Measurements from ENCODE around the gene MED13L.
A peak's percentile ranks its signal among the peaks of the same experiment; 100 is the strongest.

MED13L gene

DNA sequence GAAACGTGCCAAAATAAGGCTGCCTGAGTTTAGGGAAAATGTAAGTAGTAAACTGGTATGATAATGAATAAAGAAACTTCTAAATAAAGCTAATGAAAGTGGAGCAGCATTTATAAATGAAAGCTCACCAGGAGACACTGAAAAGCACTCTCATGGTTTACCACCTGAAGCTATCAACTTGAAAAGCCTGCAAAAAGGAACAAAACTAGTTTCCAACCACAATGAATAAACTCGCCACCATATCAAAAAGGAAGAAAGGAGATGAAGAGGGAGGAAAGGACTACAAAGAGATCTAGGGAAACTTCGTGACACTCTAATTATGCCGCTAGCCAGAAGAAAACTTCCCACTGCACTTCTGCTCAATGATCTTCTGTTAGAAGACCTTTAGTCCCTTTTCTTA, 66.7 kb downstream of the MED13L start:
- no peak for DNase-seq (ENCODE audit: low read depth)

DNA sequence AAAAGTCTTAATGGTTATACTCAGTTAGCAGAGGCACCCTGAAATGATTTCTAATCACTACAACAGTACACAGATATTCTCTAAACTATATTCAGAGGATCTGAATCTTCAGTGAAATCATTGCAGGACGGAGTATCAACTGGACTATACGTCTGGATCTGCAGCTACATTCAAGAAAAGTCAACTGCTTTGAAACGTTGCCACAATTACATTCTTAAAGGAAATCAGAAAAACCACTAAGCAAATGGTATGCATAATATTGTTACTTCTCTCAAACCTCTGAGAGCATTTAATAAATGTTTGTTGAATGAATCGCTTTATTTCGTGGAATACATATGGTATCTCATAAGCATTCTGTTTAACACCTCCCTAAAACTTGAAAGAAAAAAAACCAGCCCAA, 67.4 kb downstream of the MED13L start:
- DNase-seq (ENCODE audit: low read depth) = peak; percentile 52

DNA sequence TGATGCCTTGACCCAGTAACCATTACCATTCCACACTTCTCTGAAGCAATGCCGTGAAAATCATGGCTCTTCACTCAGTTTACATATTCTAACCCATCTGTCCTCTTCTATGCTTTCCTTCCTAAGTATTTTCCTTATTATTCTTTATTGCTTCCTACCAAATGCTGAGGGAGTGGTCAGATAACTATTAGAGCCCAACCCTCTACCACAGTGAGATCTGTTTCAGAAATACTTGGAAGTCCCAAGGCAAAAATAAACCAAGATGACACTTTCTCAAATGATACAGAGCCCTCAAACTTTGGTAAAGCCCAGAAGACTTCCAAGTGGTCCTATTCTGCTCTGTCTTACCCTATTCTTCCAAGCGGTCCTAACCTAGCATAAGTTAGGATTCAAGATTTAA, 68.0 kb downstream of the MED13L start:
- no peak for DNase-seq (ENCODE audit: low read depth)

DNA sequence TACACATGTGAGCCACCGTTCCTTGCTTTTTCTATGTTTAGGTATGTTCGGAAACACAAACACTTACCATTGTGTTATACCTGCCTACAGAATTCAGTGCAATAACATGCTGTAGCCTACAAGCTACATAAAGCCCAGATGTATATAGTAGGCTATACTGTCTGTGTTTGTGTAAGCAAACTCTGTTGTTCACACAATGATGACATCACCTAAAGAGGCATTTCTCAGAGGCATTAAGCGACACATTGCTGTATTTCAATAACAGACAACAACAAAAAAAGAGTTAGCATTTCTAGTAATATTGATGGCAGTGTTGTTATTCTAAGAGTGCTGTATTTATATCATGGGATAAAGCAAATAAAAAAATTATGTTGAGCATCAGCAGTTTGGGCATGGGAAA, 70.2 kb downstream of the MED13L start:
- no peak for DNase-seq (ENCODE audit: low read depth)

DNA sequence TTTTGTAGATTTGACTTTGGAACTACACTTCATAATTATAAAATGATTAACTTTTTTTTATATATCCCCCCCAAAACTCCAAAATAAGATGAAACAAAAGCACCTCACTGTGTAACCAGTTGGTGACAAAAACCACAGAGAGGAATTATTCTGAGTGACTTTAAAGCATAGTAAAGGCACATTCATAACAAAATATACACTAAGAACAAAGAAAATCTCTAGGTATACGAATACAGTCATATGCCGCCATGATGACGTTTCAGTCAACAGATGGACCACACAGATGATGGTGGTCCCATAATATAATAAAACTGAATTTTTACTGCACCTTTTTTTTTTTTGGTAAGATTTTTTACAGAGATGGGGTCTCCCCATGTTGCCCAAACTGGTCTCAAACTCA, 70.7 kb downstream of the MED13L start:
- DNase-seq (ENCODE audit: low read depth) = no peak

DNA sequence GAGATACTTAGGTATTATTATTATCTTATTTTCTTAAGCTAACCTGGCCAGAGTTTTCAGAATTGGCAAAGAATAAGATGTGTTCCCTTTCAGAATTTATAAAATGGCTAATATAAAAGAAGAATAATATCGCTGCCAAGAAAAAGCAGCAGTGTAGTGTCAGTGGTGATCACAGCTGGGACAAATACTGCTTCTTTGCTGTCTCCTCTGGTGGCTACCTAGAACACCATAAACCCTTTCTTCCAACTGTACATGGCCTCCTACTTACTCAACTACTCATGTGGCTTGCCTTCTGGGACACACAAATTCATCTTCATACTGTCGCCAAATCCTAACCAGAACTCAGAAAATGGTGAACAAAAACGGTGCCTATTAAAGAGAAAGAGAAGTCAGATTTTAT, 72.7 kb downstream of the MED13L start:
- DNase-seq (ENCODE audit: low read depth) = no peak

DNA sequence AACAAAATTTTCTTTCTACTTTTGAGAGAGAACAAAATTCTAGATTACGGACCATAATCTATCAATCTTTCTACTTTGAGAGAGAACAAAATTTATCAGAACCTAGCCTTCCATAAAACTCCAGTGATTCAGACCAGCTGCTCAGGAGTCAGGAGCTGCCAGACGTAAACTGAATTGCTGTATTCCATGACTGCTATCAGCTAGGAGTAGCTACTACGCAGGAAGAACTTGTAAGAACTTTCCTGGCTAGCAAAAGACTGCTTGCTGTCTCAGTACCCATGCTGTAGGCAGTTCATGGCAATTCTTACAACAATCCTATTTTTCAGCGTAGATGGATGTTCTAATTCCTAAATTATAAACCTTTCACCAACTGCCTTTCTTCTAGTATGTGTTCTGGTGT, 73.3 kb downstream of the MED13L start:
- DNase-seq (ENCODE audit: low read depth) = no peak

DNA sequence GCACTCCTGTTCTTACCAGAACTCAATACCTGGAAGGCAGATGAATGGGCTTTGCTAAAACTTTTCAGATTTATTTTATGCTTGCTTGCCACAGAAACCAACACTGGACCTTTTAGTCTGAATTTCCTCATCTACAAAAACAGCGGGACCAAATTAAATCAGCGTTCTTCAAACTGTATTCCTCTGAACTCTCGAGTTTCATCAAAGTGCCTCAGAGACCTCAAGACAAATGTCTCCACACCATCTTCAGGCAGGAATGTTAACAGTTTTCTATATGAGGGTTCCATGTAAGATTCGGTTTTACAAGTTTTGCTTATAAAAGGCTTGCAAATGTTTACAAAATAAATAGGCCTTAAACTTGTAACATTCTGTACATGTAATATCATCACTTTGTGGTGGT, 74.6 kb downstream of the MED13L start:
- DNase-seq (ENCODE audit: low read depth) = peak; percentile 61

DNA sequence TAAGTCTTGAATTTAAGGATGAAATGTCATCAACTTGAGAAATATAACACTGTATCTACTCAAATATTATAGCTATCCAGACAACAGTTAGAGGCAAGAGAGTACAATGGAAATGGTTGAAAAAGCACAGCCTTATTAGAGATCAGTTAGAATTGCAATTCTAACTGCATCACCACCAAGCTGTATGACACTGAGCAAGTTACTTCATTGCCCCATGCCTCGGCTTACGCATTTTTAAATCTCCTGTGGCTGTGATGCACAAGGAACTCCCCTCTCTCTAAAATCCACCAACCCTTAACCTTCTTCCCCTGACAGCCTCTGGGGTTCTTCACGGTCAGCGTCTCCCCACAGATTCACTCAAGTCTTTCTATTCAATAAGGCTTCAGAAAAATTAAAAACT, 75.1 kb downstream of the MED13L start:
- no peak for DNase-seq (ENCODE audit: low read depth)

DNA sequence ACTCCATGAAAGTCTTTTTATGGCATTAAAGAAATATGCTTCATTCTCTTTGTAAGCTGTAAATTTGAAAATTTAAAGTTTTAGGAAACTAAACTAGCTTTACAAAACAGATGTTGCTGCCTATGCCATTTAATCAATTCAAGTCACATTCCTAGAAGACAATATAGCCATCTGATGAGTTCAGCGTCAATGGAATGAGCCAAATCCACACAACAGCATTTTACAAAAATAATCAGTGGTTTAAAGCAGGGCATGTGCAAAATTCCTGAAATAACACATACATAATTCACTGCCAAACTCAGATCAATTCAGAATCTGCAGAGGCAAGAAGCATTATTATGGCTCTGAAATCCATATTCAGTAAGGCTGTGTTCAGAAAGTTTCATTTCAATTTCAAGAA, 75.6 kb downstream of the MED13L start:
- DNase-seq (ENCODE audit: low read depth) = peak; percentile 77

DNA sequence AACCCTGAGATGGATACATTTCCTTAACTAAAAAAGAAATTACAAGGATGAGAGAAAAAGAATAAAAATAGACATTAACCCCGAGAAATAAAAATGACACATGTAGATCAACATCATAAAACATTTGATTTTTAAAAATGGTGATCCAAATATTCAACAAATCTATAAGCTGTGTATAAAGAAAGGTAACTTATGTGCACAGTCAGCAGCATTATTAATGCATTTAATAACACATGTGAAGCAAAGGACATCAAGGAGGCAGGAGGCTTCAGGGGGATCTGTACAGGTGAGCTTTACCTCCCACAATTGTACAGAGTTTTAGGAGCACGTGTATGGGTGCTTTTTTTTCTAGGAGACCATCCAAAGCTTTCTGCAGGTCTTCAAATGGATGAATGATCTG, 76.1 kb downstream of the MED13L start:
- no peak for DNase-seq (ENCODE audit: low read depth)

DNA sequence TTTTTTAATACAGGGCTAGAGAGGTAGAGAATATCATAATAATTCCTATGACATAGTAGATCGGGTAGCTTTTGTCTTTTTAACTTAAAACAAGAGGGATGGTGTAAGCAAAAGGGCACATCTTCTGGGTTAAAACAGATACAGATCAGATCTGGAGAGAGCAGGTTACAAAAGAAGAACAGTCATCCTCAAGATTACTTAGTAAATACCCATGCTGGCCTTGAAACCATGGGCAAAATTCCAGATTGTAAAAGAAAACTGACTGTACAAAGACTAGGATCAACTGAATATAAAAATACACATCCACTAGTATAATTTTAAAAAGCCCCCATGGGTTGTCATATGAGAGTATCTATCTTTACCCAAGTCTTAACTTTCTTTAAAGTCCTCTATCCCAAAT, 76.7 kb downstream of the MED13L start:
- DNase-seq (ENCODE audit: low read depth) = peak; percentile 75

DNA sequence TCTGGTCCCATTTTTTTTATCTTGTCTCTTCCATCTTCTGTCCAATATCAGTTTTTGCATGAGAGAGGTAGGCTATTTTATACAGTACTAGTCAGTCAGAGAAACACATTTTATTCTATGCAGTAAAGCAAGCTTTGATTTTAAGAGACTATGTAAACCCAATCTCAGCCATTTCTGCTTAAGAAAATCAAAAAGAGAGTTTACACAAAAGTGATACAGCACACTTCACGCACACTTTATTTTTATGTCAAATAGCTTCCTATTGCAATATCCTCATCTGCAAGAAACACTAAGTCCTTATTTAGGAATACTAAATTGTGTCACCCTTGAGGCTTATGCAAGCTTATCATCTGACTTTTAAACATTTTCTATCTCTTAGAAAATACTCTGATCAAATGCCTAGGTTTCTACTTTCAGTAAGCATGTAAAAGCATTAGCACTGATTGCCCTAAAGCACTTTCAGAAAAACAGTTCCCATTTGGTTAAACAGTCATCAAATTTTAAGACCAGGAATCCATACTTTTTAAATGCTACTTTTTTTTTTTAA, 78.3 kb downstream of the MED13L start:
- DNase-seq (ENCODE audit: low read depth) = no peak

DNA sequence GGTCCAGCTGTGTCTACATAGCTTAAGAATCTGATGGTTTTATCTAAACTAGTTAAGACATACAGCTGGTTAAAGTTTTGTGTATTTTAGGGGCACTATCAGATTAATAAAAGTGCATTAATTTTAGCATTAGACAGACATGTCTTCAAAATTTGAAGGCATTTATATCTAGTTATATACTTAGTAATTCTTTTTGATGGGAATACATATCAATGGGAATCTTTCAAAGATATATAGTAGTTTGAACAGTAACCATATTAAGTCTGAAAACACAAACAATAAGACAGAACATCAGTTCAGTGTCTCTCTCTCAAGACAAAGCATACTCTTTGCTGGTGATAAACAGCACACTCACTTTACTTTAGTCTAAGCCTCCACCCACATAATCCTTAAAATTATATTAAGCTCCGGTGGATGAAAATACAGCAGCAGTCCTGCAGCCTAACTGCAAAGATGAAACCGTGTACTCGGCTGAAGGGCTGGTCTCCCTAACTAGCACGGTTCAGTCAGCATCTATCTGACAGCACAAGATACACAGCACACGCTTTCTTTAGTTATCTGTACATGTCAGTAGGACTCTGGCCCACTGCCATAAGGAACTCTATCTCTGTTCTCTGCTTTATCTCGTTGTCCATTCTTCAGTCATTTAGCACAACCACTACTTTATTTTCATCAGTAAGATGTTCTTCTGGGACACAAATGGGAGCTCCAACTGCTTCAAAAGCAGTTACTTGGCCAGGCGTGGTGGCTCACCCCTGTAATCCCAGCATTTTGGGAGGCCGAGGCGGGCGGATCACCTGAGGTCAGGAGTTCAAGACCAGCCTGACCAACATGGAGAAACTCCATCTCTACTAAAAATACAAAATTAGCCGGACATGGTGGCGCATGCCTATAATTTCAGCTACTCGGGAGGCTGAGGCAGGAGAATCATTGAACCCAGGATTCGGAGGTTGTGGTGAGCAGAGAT, 80.5 kb downstream of the MED13L start:
- DNase-seq (ENCODE audit: low read depth) = no peak

DNA sequence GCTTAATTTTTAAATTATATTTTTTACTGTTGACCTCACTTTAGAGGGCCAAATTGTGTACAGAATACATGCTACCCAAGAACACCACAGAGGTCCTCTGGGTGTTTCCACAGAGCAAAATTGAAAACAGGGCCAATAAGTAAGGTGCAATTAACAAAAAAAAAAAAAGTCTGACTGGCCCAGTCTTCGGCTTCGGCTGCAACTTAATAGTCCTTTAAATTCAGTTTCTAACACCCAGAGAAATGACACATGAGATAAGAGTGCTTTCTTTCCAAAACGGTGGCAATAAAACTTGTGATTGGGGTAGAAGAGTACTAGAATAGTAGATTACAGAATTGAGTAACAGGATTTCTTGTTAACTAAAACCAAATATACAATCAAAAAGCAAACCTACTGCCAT, 81.3 kb downstream of the MED13L start:
- DNase-seq (ENCODE audit: low read depth) = no peak

DNA sequence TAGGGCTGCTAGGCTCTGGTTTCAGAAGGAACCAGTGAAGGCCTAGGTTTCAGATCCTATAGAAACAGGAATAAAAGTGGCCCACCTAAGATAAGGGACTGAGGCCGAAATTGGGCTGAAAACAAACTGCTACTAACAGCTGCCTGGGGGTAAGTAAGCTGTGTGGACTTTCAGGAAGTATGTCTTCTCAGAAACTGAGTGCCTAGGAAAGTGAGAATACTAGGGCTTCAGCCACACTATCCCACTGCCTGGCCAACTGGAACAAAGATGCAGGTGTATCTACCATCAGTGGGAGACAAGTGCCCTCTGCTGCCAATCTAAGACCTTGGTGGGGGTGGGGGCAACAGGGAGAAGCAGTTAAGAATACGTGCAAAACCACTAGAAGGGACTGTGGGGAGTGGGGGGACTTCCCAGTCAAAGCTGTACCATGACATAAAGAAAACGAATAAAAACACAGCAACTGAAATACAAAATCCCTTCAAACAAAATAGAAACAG, 82.5 kb downstream of the MED13L start:
- DNase-seq (ENCODE audit: low read depth) = no peak

DNA sequence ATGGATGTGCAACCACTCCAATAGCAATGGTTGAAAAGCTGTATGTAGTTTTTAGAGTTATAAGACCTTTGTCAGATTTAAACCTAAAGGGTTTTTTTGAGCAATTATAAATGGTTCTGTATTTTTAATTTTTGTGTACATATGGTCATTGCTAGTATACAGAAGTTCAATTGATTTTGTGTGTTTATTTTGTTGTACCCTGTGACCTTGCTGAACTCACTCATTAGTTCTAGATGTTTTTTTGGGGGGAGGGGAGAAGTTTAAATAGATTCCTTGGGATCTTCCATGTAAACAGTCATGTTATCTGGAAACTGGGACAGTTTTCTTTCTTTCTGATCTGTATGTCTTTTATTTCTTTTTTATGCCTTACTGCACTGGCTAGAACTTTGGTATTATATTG, 87.8 kb downstream of the MED13L start:
- no peak for DNase-seq (ENCODE audit: low read depth)

DNA sequence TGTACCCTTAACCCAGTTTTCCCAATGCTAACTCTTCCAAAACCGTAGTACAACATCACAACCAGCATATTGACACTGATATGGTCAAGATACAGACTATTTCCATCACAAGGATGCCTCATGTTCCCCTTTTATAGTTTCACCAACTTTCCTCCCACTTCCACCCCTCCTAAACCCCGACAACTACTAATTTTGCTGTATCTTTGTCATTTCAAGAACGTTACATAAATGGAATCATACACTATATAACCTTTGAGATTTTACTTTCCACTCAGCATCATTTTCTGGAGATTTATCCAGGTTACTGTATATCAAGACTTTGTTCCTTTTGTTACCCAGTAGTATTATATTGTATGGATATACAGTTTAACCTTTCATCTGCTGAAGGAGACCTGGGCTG, 88.9 kb downstream of the MED13L start:
- no peak for DNase-seq (ENCODE audit: low read depth)

DNA sequence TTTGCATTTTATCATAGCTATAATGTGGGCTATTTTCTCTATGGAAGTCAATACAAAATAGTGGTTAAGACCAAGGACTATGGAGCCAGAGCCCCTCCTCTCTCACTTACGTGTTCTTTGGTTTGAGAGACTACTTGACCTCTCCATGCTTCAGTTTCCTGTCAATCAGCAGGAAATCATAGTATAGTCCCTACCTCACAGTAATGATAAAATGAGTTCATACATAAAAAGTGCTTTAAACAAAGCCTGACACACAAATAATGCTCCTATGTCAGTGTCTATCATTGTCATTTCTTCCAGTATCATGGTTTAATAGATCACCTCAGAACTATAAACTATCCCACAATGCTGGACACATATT, 90.4 kb downstream of the MED13L start:
- no peak for DNase-seq (ENCODE audit: low read depth)

DNA sequence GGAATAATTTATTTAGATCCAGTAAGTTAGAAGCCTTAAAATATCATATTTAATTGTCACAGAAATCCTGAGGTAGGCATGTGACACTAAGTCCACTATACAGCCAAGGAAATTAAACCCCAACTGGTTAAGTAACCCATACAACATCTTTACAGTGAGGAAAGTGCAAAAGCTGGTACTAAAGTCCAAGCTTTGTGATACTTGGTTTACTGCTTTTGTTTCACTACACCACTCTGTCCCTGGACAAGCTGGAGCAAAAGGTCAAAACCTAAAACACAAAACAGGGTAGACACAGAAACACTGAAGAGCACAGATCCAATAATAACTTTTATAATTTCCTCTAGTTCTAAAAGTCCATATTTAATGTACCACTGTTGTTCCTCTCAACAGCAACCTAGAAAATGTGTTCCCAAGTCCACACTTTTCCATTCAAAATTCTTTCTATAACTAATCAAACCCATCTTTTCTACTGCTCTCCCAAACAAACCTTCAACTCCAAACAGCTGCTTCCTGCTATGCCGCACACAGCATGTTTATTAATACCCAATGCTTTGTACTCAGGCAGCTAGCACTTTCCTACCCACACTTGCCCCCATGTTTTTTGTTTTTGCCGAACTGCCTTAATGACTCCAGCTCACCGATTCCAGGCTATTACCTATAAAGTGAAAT, 90.9 kb downstream of the MED13L start:
- no peak for DNase-seq (ENCODE audit: low read depth)

DNA sequence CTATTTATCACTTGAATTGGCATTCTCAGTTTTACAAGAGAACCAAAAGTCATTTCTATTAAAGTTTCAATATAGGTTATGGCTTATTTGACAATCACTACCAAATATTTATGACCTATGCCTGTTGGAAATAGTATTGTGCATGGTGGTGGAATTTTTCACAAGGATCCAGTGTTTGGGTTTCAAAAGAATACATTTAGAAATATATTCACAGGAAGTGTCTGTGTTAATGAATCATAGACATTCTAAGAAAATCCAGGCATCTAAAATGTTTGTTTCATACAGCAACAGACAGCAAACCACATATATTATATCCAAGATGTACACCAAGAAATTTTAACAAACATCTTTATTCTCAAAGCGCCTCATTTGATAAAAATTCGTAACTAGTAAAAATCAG, 92.7 kb downstream of the MED13L start:
- peak; percentile 47 for DNase-seq (ENCODE audit: low read depth)

DNA sequence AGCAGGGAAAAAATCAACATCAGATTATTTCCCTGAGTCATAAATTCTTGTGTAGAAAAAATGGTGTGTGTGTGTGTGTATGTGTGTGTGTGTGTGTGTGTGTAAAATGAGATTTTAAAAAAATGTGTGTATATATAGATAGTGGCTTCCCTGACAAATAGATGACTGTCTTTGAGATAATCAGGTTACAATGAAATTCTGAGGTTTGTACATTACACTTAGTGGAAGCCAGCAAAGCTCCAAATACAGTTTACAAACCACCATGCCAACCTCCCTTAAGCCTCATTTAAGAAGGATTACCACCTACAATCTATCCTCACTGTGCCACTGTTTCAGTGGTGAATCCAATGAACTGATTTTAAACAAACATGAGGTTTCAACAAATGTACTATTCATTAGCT, 93.8 kb downstream of the MED13L start:
- DNase-seq (ENCODE audit: low read depth) = peak; percentile 40

DNA sequence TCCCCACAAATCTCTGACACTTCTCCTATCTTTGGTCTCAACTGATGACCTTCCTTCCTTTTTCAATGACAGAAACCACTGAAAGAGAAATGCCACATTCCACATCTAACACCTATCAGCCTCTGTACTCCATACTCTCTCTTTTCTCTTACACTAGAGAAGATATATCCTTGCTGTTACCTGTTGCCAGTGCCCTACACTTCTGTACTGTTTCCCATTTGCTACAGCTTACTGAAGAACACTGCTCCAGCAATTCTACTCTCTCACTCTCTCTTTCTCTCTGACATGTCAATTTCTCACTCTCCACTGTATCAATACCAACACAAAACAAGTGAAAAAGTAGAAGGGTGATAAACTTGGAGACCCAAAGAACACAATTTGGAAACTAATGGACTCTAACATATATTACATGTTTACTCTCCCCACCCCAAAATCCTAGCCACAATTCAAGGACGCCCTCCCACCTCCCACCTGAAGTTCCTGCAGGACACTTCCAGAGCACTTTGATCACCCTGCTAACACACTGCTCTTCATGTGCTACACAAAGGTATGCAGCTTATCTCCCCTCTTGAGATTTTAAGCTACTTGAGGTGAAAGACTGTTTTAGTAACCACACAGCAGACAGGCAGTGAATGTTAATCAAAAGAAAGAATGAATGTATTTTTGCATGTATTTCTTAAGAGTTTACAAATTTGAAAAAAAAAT, 95.0 kb downstream of the MED13L start:
- no peak for DNase-seq (ENCODE audit: low read depth)
